Uterus (tissue), 4 donors: ENCODE data around the gene USH1G. TPM values are rescaled to one million over a fixed set of nuclear protein-coding genes. Genes with fewer than 3 reads are reported as not detected.
"Not testable (repeated sequence)": the region's sequence is repeated elsewhere in the genome, so short reads cannot be mapped to it uniquely, and the experiment has no call there.

Experiments used
- DNase-seq, 2 donors: peaks; one replicate each; pipeline ENCODE4 v3.0.0-alpha.2; 2019 to 2020
- H3K27ac ChIP-seq, 2 donors: fragments of 200-600 bp; sonication (generic); 1 replicate in 1 of 2; 2 replicates in 1 of 2; pipeline ENCODE4 v1.5.1; 2016 to 2018
- H3K27me3 ChIP-seq, 2 donors: fragments of 200-600 bp; sonication (generic); one replicate each; pipeline ENCODE4 v1.5.1; 2018 to 2019; ENCODE audit warnings: control low read depth in 1 of 2
- H3K36me3 ChIP-seq, 2 donors: fragments of 200-600 bp; sonication (generic); one replicate each; pipeline ENCODE4 v1.5.1; 2019; ENCODE audit warnings: control low read depth in 1 of 2
- H3K4me1 ChIP-seq, 2 donors: fragments of 200-600 bp; sonication (generic); one replicate each; pipeline ENCODE4 v1.5.1; 2018 to 2019; ENCODE audit warnings: control low read depth in 1 of 2
- H3K4me3 ChIP-seq, 2 donors: fragments of 200-600 bp; sonication (generic); 1 replicate in 1 of 2; 2 replicates in 1 of 2; pipeline ENCODE4 v1.5.1; 2018 to 2019; ENCODE audit warnings: mild to moderate bottlenecking in 1 of 2
- H3K9me3 ChIP-seq, 2 donors: fragments of 200-600 bp; sonication (generic); one replicate each; pipeline ENCODE4 v1.5.1; 2019; ENCODE audit warnings: control low read depth in 1 of 2
- POLR2A ChIP-seq, 2 donors: fragments of 450-650 bp; IDR thresholded peaks; one replicate each; pipeline ENCODE4 v1.6.1; 2016; ENCODE audit warnings: antibody characterized with exemption in 2 of 2, mild to moderate bottlenecking in 1 of 2, moderate library complexity in 1 of 2
- intact Hi-C: fragments of 100-400 bp; cut with DNase I; formaldehyde crosslinking; loops from one replicate; pipeline ENCODE4 v1.15.1; 2023; ENCODE audit warnings: low total_unique reads
- total RNA-seq, 4 donors: library from RNA; depleted of rRNA in 3 of 4; stranded (reverse); fragments of >200 nt in 3 of 4; gene quantifications; one replicate each; pipeline versions ENCODE4 v1.1.0 to v1.2.4, GENCODE V29; 2014 to 2023
- TF ChIP-seq, protein P1 (sequence below), 4 experiments: fragments of 200-600 bp in 2 of 4; fragments of 450-650 bp in 2 of 4; sonication (generic) in 2 of 4; IDR thresholded peaks; one replicate each; pipeline ENCODE4 v1.5.1; 2016 to 2019; ENCODE audit warnings: antibody characterized with exemption in 4 of 4, mild to moderate bottlenecking in 2 of 4, moderate library complexity in 1 of 4
- donor health status: DM: yes; HTN: yes; CAD: no.

The USH1G gene
- total RNA-seq, 4 donors from 2014 or later = 1.5 to 6.1 TPM; not detected in 2

DNA sequence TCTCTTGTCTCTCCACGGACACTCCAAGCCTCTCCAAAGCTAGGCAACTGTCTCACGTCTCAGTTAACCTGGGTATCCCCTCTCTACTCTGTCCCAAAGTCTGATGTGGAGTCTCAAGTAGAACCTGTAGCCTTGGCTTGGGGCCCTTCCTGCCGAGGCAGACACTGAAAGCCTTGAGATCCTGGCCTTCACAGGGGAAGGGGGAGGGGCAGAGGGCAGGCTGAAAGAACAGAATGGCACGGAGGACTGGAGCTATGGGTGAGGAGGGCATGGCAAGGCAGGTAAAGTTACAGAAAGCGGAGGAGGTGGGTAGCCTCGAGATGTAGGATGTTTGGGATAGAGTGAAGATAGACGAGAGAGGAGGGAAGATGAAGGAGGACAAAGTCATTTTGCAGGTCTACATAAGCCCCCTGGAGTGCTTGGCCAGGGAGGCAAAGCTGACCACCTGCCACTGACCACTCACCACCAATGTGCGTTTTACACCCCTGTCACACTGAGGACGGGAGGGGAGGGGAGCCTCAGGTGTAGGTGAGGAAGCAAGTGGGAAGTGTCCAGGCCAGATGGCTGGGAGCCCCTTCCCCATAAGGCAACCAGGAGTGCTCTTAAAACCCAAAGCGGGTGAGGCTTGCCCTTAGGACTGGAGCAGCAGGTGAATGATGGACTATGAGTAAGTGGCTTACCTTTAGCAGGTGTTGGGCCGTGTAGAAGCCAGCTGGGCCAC lies 51.5 kb downstream of the USH1G start:
- Histone ChIP-seq H3K4me3 (no peak overlapping the region), H3K27ac (no peak overlapping the region), H3K4me1 (peaks cover 3 to 13% of the 10 kb centered on the region in 2 donors), H3K36me3 (no peaks in the 10 kb centered on the region), H3K9me3 (no peaks in the 10 kb centered on the region), H3K27me3 (no peaks in the 10 kb centered on the region)
- TF ChIP-seq, protein P1, sequence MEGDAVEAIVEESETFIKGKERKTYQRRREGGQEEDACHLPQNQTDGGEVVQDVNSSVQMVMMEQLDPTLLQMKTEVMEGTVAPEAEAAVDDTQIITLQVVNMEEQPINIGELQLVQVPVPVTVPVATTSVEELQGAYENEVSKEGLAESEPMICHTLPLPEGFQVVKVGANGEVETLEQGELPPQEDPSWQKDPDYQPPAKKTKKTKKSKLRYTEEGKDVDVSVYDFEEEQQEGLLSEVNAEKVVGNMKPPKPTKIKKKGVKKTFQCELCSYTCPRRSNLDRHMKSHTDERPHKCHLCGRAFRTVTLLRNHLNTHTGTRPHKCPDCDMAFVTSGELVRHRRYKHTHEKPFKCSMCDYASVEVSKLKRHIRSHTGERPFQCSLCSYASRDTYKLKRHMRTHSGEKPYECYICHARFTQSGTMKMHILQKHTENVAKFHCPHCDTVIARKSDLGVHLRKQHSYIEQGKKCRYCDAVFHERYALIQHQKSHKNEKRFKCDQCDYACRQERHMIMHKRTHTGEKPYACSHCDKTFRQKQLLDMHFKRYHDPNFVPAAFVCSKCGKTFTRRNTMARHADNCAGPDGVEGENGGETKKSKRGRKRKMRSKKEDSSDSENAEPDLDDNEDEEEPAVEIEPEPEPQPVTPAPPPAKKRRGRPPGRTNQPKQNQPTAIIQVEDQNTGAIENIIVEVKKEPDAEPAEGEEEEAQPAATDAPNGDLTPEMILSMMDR (IDR thresholded peaks at IDR 0.05) = no peak
- no peak for TF ChIP-seq POLR2A (IDR thresholded peaks at IDR 0.05)
- DNase-seq = no peak
- intact Hi-C loops = no loop called here

DNA sequence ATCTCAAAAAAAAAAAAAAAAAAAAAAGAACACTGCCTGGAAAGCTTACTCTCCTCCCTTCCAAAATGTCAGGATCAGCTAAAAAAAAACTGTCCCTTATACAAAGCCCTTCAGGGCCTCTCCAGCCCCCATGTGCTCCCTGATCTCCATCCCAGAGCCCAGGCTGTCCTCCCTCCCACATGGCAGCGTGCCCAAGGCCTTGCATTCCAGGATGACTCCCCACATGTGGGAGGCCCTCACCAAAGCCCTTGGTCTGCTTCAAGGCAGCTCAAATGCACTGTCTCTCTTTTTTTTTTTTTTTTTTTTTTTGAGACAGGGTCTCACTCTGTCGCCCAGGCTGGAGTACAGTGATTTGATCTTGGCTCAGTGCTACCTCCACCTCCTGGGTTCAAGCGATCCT lies 52.5 kb downstream of the USH1G start:
- peak; percentile 70 to 74 for DNase-seq
- intact Hi-C loops = no loop called here

DNA sequence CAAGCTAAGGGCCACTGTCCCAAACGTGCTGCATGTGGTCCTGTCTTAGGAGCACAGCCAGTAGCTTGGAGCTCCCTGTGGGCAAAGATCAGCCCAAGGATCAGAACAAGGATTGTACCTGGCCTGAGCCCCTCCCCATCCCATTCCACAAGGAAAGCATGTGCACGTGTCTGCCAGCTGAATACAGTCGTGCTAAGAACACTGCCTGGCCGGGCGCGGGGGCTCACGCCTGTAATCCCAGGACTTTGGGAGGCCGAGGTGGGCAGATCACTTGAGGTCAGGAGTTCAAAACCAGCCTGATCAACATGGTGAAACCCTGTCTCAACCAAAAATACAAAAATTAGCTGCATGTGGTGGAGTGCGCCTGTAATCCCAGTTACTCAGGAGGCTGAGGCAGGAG lies 53.0 kb downstream of the USH1G start:
- H3K9me3 ChIP-seq, H3K4me3 ChIP-seq, H3K27me3 ChIP-seq, H3K36me3 ChIP-seq, intact Hi-C loops, H3K27ac ChIP-seq, DNase-seq: not testable (repeated sequence)
- peaks cover 3 to 13% of the 10 kb centered on the region in 2 donors for H3K4me1 ChIP-seq

More for the DNA sequence above, 52.5 kb downstream of the USH1G start:
- no peak overlapping the region for H3K27ac ChIP-seq
- no peaks in the 10 kb centered on the region for H3K27me3 ChIP-seq
- peaks cover 3 to 13% of the 10 kb centered on the region in 2 donors for H3K4me1 ChIP-seq
- no peak overlapping the region for H3K4me3 ChIP-seq
- TF ChIP-seq POLR2A (IDR thresholded peaks at IDR 0.05) = no peak
- TF ChIP-seq, protein P1 (IDR thresholded peaks at IDR 0.05) = no peak
- no peaks in the 10 kb centered on the region for H3K9me3 ChIP-seq
- H3K36me3 ChIP-seq = no peaks in the 10 kb centered on the region

DNA sequence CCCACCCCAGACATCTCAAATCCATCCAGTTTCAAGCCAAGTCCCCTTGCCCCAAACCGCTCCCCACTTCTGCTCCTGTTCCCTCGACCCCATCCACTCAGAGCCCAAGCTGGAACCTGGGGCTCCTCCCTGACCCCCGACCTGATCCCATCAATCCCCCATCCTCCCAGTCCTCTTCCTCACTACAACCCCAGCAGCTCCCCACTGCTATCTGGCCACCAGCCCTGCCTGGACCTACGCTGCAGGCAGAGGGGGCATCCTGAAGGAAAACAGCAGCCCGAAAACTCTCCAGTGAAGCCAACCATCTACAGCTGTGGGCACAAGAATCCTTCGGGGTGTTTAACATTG lies 54.2 kb downstream of the USH1G start:
- no peak for DNase-seq
- TF ChIP-seq, protein P1 (IDR thresholded peaks at IDR 0.05) = no peak
- no peak for TF ChIP-seq POLR2A (IDR thresholded peaks at IDR 0.05)
- no peaks in the 10 kb centered on the region for H3K36me3 ChIP-seq
- no peaks in the 10 kb centered on the region for H3K27me3 ChIP-seq
- H3K9me3 ChIP-seq = no peaks in the 10 kb centered on the region
- peaks cover 3 to 13% of the 10 kb centered on the region in 2 donors for H3K4me1 ChIP-seq
- intact Hi-C loops = loop anchor here (10.0 kb wide), 1 partner anchor 124 kb away; the partner anchor contains the start of gene NHERF1
- H3K4me3 ChIP-seq = no peak overlapping the region
- no peak overlapping the region for H3K27ac ChIP-seq

DNA sequence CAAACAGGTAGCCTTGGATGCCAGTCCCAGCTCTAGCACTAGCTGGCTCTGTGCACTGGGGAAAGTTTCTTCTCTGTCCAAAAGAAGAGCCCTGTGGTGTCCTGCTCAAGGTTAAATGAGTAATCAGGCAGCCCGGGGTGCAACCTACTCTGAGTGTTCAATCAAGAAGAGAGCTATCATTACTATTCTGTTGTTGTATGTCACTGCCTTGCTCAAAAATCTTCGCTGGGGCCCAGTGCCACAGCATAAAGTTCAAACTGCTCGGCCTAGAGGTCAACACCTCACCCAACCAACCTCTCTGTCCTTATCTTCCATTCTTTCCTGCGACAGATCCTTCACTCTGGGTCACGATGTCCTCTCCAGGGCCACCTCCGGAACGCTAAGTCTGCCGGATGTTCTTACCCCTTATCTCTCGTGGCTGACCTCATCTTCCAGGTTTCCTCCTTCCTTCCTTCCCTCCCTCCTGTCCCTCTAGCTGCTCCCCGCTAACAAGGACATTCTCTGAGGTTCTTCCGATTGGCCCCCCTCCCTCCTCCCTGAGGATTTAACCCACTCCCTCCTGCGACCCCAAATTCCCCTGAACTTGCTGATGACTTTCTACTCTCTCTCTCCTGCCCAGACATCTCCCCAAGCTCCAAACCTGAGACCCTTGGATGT lies 54.7 kb downstream of the USH1G start:
- TF ChIP-seq POLR2A (IDR thresholded peaks at IDR 0.05) = no peak
- TF ChIP-seq, protein P1 (IDR thresholded peaks at IDR 0.05) = no peak
- no peak for DNase-seq
- peaks cover 3 to 13% of the 10 kb centered on the region in 2 donors for H3K4me1 ChIP-seq
- intact Hi-C loops = loop anchor here (10.0 kb wide), 1 partner anchor 124 kb away; the partner anchor contains the start of gene NHERF1
- H3K9me3 ChIP-seq = no peaks in the 10 kb centered on the region
- no peaks in the 10 kb centered on the region for H3K36me3 ChIP-seq
- H3K27me3 ChIP-seq = no peaks in the 10 kb centered on the region
- H3K27ac ChIP-seq = no peak overlapping the region
- no peak overlapping the region for H3K4me3 ChIP-seq
